Measurements from ENCODE around the gene TMEM9. TPM values are rescaled to one million over a fixed set of nuclear protein-coding genes. Genes with fewer than 3 reads are reported as not detected.

The TMEM9 gene
- total RNA-seq, 2 experiments from 2014 or later, result 15.7 to 16.5 TPM

DNA sequence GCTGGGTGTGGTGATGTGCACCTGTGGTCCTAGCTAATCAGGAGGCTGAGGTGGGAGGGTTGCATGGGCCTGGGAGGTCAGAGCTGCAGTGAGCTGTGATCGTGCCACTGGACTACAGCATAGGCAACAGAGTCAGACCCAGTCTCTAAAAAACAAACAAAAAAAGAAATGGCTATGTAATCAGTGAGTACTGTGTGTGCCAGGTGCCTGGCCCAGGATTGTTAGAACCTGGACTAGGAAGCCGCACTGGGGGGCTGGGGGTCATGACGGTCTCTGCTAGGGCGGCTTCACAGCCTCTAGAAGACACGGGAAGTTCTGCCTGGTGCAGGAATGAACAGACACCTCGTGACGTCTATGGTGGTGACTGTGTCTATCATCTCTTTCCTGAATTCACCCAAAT is 8.5 kb downstream of the TMEM9 start:
- Mint-ChIP-seq H3K27me3 (no peaks in the 10 kb centered on the region), H3K4me1 (ENCODE audit: low read depth) (peaks cover 5% of the 10 kb centered on the region), H3K36me3 (ENCODE audit: low read depth) (peaks cover 92% of the 10 kb centered on the region), H3K27ac (no peak overlapping the region), H3K9me3 (no peaks in the 10 kb centered on the region), H3K4me3 (no peak overlapping the region)
- TF ChIP-seq, protein P1, sequence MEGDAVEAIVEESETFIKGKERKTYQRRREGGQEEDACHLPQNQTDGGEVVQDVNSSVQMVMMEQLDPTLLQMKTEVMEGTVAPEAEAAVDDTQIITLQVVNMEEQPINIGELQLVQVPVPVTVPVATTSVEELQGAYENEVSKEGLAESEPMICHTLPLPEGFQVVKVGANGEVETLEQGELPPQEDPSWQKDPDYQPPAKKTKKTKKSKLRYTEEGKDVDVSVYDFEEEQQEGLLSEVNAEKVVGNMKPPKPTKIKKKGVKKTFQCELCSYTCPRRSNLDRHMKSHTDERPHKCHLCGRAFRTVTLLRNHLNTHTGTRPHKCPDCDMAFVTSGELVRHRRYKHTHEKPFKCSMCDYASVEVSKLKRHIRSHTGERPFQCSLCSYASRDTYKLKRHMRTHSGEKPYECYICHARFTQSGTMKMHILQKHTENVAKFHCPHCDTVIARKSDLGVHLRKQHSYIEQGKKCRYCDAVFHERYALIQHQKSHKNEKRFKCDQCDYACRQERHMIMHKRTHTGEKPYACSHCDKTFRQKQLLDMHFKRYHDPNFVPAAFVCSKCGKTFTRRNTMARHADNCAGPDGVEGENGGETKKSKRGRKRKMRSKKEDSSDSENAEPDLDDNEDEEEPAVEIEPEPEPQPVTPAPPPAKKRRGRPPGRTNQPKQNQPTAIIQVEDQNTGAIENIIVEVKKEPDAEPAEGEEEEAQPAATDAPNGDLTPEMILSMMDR (IDR thresholded peaks at IDR 0.05), result no peak
- H3K36me3 ChIP-seq (ENCODE audit: insufficient read depth, low read length), result peaks cover 50% of the 10 kb centered on the region
- H3K27me3 ChIP-seq (ENCODE audit: control insufficient read depth in 1 of 2, insufficient read depth in 2 of 2, low read length in 2 of 2), result no peaks in the 10 kb centered on the region
- ATAC-seq (ENCODE audit: poor library complexity) (no peak), DNase-seq (no peak)
- CTCF ChIA-PET, result no interaction called here
- intact Hi-C loops (cut with DNase I, micrococcal nuclease), result no loop called here
- no peaks in the 10 kb centered on the region for H3K9me3 ChIP-seq (ENCODE audit: control insufficient read depth in 1 of 2, insufficient read depth in 1 of 2, low read length in 2 of 2)
- no peak overlapping the region for H3K4me3 ChIP-seq (ENCODE audit: low read length)
- peaks cover 3% of the 10 kb centered on the region for H3K4me1 ChIP-seq (ENCODE audit: insufficient read depth, low read length)
- POLR2A ChIA-PET, result no interaction called here
- H3K27ac ChIP-seq (ENCODE audit: low read depth in 1 of 2, low read length in 2 of 2), result no peak overlapping the region

DNA sequence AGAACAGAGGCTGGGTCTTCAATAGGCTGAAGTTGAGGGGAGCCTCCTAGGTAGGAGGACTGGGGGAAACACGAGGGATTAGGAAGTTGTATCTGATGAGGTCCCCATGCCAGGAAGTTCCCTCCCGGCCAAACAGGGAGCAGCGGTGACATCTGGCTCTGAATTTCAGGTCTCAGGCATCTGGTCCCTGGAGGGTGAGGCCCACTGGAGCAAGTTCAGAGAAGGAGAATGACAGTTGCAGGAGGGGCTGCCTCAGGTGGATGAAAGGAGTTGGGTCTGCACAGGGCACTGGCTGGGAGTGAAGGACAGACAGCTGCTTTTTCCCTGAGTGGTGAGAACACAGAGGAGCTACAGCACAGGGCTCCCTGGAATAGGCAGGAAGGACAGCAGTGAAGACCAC is 9.1 kb downstream of the TMEM9 start:
- Mint-ChIP-seq H3K36me3 (ENCODE audit: low read depth) (peaks cover 90% of the 10 kb centered on the region), H3K27me3 (no peaks in the 10 kb centered on the region), H3K4me3 (no peak overlapping the region), H3K9me3 (no peaks in the 10 kb centered on the region), H3K27ac (no peak overlapping the region), H3K4me1 (ENCODE audit: low read depth) (peaks cover 5% of the 10 kb centered on the region)
- Histone ChIP-seq H3K4me1 (ENCODE audit: insufficient read depth, low read length) (peaks cover 3% of the 10 kb centered on the region), H3K9me3 (ENCODE audit: control insufficient read depth in 1 of 2, insufficient read depth in 1 of 2, low read length in 2 of 2) (no peaks in the 10 kb centered on the region), H3K36me3 (ENCODE audit: insufficient read depth, low read length) (peaks cover 49% of the 10 kb centered on the region), H3K27ac (ENCODE audit: low read depth in 1 of 2, low read length in 2 of 2) (no peak overlapping the region), H3K27me3 (ENCODE audit: control insufficient read depth in 1 of 2, insufficient read depth in 2 of 2, low read length in 2 of 2) (no peaks in the 10 kb centered on the region), H3K4me3 (ENCODE audit: low read length) (no peak overlapping the region)
- ATAC-seq (ENCODE audit: poor library complexity), result no peak
- POLR2A ChIA-PET, result no interaction called here
- no peak for DNase-seq
- intact Hi-C loops (cut with DNase I, micrococcal nuclease), result no loop called here
- TF ChIP-seq, protein P1 (IDR thresholded peaks at IDR 0.05), result no peak
- CTCF ChIA-PET, result no interaction called here

DNA sequence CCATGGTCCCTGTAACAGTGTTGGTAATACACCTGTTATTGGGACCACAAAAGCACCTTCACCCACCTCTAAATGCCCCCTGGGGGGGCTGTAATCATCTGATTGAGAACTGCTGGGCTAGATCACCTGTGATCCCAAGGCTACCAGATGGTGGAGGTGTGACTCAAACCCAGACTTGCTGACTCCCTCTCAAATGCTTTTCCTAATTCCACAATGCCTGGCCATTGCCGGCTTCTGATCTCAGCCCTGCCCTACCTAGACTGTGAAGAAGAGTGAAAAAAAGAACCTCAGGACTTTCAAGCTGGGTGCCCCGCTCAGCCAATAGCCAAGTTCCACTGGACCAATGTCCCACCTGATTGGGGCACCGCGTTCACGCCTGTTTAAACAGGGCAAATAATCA is 9.6 kb downstream of the TMEM9 start:
- Mint-ChIP-seq H3K27ac (no peak overlapping the region), H3K27me3 (no peaks in the 10 kb centered on the region), H3K4me3 (no peak overlapping the region), H3K4me1 (ENCODE audit: low read depth) (peaks cover 5% of the 10 kb centered on the region), H3K36me3 (ENCODE audit: low read depth) (peaks cover 90% of the 10 kb centered on the region), H3K9me3 (no peaks in the 10 kb centered on the region)
- Histone ChIP-seq H3K27ac (ENCODE audit: low read depth in 1 of 2, low read length in 2 of 2) (no peak overlapping the region), H3K27me3 (ENCODE audit: control insufficient read depth in 1 of 2, insufficient read depth in 2 of 2, low read length in 2 of 2) (no peaks in the 10 kb centered on the region), H3K9me3 (ENCODE audit: control insufficient read depth in 1 of 2, insufficient read depth in 1 of 2, low read length in 2 of 2) (no peaks in the 10 kb centered on the region), H3K4me3 (ENCODE audit: low read length) (no peak overlapping the region), H3K4me1 (ENCODE audit: insufficient read depth, low read length) (peaks cover 2% of the 10 kb centered on the region), H3K36me3 (ENCODE audit: insufficient read depth, low read length) (peaks cover 50% of the 10 kb centered on the region)
- intact Hi-C loops (cut with DNase I, micrococcal nuclease), result no loop called here
- no peak for ATAC-seq (ENCODE audit: poor library complexity)
- TF ChIP-seq, protein P1 (IDR thresholded peaks at IDR 0.05), result no peak
- CTCF ChIA-PET, result no interaction called here
- POLR2A ChIA-PET, result no interaction called here
- no peak for DNase-seq

Measured in CD4-positive, alpha-beta T cell (primary cell).